GDM1 (cell line): Measurements from ENCODE around the gene TBC1D16.

Experiments
- DNase-seq: peaks from one replicate; lab custom pipeline; 2025; lab: John Stamatoyannopoulos, UW

TBC1D16 gene

DNA sequence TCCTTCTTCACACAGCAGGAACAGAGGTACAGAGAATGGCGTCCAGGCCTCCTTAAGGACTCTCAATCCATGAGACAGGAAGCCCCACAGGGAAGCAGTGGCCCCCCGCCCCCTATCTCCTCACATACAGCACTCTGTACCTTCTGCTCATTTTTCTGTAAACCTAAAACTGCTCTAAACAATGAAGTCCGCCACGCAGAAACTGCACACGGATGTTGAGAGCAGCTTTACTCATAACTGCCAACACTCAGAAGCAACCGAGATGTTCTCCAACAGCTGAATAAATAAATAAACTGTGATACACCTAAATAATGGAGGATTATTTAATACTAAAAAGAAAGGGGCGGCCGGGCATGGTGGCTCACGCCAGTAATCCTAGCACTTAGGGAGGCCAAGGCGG is 9.9 kb downstream of the TBC1D16 start:
- no peak for DNase-seq

DNA sequence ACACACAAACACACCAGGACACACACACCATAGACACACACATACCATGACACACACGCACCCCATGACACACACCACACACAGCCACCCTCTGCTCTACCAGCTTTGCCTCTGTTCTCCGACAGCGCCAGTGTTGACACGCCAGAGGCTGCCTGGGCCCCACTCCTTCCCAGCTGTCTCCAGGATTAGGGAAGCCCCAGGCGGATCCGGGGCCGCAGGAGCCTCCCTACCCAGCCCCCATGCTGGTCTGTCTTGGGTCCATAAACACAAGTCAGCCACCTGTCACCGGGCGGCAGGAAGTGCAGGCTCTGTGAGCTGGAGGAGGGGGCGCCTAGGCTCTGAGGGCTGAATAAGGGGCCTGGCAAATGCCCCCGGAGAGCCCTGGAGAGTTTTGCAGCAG is 10.5 kb downstream of the TBC1D16 start:
- DNase-seq, result no peak

GRCh38 chr17:80024206-80024972 is 11.3 kb downstream of the TBC1D16 start:
- no peak for DNase-seq

- no peak for DNase-seq
Observed at GRCh38 chr17:80023481-80024205, 12.0 kb downstream of the TBC1D16 start.

GRCh38 chr17:80021600-80021999 is 14.1 kb downstream of the TBC1D16 start:
- DNase-seq, result no peak

- no peak for DNase-seq
Observed at GRCh38 chr17:80018917-80019651, 16.6 kb downstream of the TBC1D16 start.

DNA sequence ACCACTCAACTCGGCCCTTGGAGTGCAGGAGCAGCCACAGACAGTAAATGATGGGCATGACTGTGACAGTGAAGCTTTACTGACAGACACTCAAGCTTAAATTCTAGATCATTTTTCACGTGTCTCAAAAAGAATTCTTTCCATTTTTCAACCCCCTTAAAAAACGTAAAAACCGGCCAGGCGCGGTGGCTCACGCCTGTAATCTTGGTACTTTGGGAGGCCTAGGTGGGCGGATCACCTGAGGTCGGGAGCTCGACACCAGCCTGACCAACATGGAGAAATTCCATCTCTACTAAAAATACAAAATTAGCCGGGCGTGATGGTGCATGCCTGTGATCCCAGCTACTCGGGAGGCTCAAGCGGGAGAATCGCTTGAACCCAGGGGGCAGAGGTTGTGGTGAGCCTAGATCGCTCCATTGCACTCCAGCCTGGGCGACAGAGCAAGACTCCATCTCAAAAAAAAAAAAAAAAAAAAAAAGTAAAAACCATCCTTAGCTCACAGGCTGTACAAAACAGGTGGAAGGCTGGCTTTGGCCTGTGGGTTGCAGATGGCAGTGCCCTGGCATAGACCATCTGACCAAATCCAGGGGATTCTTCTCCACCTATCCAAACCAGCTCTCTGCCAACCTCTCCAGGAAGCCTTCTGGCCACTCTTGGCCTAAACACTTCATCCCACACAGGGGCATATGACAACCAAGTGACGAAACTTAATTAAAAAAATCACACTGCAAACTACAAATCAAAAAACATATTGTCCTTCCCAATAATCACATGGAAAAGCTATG is 18.3 kb downstream of the TBC1D16 start:
- no peak for DNase-seq

GRCh38 chr17:80012765-80013741 is 22.6 kb downstream of the TBC1D16 start:
- no peak for DNase-seq

DNA sequence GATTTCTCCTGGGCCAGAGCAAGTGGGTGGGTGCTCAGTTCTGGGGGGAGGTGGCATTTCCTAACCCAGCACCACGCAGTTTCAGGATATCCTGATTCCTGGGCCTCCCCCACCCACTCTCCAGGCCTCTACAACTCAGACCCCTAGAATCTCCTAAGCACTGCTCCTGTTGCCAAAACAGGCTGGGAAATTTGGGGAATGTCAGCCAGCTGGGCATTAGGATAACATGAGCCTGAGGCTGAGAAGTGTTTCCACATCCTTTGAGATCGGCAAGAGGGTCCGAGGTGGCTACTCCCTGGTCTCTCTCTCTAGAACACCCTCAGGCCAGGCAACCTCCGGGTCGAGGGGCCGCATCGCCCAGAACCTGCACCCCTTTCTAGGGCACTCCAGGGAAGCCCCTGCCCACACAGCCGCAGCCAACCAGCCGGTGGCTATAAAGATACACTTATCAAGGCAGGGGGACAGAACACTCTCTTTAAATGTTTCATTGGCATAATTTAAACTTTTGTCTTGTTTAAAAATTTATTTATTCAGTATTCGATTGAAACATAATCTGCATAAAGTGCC is 23.6 kb downstream of the TBC1D16 start:
- no peak for DNase-seq

- no peak for DNase-seq
Observed at GRCh38 chr17:80010283-80010858, 25.3 kb downstream of the TBC1D16 start.

- DNase-seq, result no peak
Observed at GRCh38 chr17:80009391-80010282, 26.0 kb downstream of the TBC1D16 start.

DNA sequence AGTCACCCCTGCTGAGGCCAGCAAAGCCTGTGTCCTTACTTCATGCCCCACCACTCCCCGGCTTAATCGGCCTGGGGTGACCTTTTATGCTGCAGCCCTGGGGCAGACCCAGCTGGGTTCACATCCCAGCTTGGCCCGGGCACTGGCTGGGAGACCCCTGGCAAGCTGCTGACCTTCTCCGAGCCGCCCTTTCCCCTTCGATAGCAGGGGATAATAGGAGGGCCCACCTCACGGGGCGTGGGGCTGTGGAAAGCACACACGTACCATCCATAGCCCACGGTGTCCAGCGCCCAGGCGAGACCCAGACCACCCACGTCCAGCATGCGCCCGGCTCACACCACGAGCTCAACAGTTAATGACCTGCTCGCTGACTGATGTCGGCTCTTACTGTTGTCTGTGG is 26.8 kb downstream of the TBC1D16 start:
- no peak for DNase-seq

GRCh38 chr17:80008383-80008840 is 27.3 kb downstream of the TBC1D16 start:
- DNase-seq, result peak; percentile 20

GRCh38 chr17:80007939-80008338 is 27.7 kb downstream of the TBC1D16 start:
- no peak for DNase-seq

DNA sequence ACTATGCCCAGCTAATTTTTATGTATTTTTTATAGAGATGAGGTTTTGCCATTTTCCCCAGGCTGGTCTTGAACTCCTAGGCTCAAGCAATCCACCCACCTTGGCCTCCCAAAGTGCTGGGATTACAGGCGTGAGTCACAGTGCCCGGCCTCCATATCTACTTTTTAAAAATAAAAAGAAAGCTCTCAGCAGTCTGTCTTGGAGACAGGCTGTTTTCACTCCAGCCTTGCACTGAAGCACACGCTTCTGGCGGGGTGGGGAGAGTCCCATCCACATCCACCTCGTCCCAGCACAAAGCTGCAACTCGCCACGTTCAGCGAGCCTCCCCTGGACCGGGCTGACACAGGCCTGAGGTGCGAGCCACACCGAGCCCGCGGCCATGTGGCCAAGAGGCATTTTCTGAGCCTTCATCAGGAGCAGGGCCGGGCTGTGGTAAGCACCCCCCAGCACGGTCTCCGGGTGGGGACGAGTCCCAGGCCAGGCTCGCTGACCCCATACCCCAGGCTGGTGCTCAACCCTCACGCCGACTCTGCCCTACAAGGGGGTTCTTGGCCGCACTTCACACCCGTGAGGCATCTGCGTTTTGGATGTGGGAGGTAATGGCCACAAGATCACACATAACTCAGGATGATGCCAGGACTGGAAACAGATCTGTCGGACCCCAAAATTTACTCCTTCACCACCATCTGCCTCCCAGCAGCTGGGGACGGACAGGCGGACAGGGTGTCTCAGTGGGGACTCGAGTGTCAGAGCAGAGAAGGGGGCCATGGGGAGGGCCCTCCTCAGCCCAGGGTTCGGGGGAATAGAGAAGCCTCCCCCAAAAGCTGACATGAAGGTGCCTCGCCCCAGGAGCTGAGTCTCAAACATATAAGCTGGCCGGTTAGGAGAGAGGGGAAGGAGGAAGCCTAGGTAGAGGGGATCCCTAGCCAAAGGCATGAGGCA is 28.6 kb downstream of the TBC1D16 start:
- no peak for DNase-seq

- DNase-seq, result no peak
Observed at GRCh38 chr17:80006339-80006720, 29.3 kb downstream of the TBC1D16 start.

DNA sequence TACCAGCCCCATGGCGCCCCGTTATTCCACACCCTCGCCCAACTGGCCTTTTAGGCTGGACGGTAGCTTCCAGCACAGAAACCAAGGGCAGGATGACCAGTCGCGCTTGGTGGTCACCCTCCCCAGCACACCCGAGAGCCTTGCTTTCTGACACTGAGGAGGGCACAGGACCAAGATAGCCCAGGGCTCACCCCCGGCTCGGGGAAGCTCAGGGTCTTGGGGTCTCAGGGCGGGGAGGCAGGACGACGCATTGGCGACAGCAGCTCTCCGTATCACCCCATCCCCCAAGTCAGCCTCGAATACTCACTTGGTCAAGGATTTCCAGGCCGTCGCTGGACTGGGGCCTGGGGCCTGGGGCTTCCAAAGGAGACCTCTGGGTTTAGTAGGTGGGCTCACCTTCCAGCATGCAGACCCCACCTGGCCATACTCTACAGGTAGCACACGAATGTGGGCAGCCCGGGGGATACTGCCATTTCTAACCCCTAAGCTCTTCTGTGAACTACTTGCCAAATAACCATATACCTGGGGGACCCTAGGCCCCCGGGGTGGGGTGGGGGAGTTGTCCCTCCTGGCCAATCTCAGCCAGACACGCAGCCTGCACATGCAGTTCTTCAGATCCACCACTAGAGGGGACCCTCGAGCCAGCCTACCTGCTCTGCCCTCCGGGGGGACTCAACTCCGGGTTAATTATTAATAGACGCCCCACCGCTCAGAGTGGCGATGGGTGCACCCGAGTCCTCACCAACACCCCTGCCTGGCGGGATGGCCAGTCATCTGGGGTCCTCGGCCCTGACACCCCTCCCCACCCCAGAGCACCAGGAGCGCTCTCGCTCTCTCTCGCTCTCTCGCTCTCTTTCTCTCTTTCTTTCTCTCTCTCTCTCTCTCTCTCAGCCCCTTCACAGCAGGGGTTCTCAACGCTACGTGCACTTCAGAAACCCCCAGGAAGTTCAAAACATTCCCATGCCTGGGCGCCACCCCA is 30.0 kb downstream of the TBC1D16 start:
- DNase-seq, result no peak
